A549 (cell line): Measurements from ENCODE around the gene RXRA. TPM values are rescaled to one million over a fixed set of nuclear protein-coding genes. Genes with fewer than 3 reads are reported as not detected.

ENCODE experiments used
- ATAC-seq, 2 experiments: fragments of 200-7000 bp in 1 of 2; fragments of >200 bp in 1 of 2; cut with Nextera tagmentation in 1 of 2; cut with Tn5 transposase in 1 of 2; 3 replicates each; pipeline versions ENCODE4 v1.8.0 to v1.9.1; 2018 to 2020; ENCODE audit warnings: mild to moderate bottlenecking in 1 of 2, moderate library complexity in 1 of 2
- CTCF ChIA-PET: fragments of 300-600 bp; sonication (Branson Sonifier 250); formaldehyde crosslinking; extraction: SDS; loops from one replicate; lab custom pipeline; 2021; ENCODE audit warnings: antibody characterized with exemption, inconsistent platforms; lab: Yijun Ruan, JAX
- POLR2A ChIA-PET: fragments of 350-600 bp; formaldehyde crosslinking; extraction: SDS; loops from one replicate; lab custom pipeline; 2021; ENCODE audit warnings: antibody characterized with exemption, inconsistent platforms; lab: Yijun Ruan, JAX
- DNase-seq, 2 experiments: peaks; one replicate each; pipeline versions ENCODE4 v3.0.0 to v3.0.0-alpha.2; 2011 to 2016; ENCODE audit warnings: low read depth in 1 of 2, low spot score in 1 of 2
- FAIRE-seq: peaks from 2 replicates; lab custom pipeline; 2011; peaks lifted over from hg19 to GRCh38; lab: Jason Lieb, UNC
- H3K27ac ChIP-seq, 2 experiments: fragments of >200 bp; sonication (Bioruptor Twin); formaldehyde crosslinking; 3 replicates each; pipeline ENCODE4 v1.5.1; 2016 to 2017
- H3K4me1 ChIP-seq: fragments of >200 bp; sonication (Bioruptor Twin); formaldehyde crosslinking; 3 replicates; pipeline ENCODE4 v1.6.1; 2016
- H3K4me2 ChIP-seq: fragments of >200 bp; sonication (Bioruptor Twin); formaldehyde crosslinking; 3 replicates; pipeline ENCODE4 v1.6.1; 2016
- H3K4me3 ChIP-seq: fragments of >200 bp; sonication (Bioruptor Twin); formaldehyde crosslinking; 3 replicates; pipeline ENCODE4 v1.5.1; 2016
- H3K9me3 ChIP-seq: fragments of >200 bp; sonication (Bioruptor Twin); formaldehyde crosslinking; 3 replicates; pipeline ENCODE4 v1.6.1; 2016
- EHF ChIP-seq: fragments of 250-450 bp; sonication (Bioruptor Pico); IDR thresholded peaks from 2 replicates; pipeline ENCODE4 v1.5.0; 2020; ENCODE audit warnings: mild to moderate bottlenecking
- EHMT2 ChIP-seq: fragments of 200-600 bp; sonication (generic); IDR thresholded peaks from 2 replicates; pipeline ENCODE4 v1.6.1; 2016; ENCODE audit warnings: antibody characterized with exemption, low read depth, mild to moderate bottlenecking, moderate library complexity
- ELK1 ChIP-seq: fragments of 150-350 bp; IDR thresholded peaks from 2 replicates; pipeline ENCODE4 v1.6.1; 2014; ENCODE audit warnings: low read depth, mild to moderate bottlenecking, low read length
- FOXS1 ChIP-seq: fragments of 250-450 bp; sonication (Bioruptor Pico); IDR thresholded peaks from 2 replicates; pipeline ENCODE4 v1.5.0; 2020; ENCODE audit warnings: mild to moderate bottlenecking, moderate library complexity
- GATA3 ChIP-seq: IDR thresholded peaks from 2 replicates; pipeline ENCODE4 v1.6.1; 2012; ENCODE audit warnings: borderline replicate concordance
- HMGXB4 ChIP-seq: fragments of 250-450 bp; sonication (Bioruptor Pico); IDR thresholded peaks from 2 replicates; pipeline ENCODE4 v1.5.0; 2021; ENCODE audit warnings: mild to moderate bottlenecking, moderate library complexity, borderline replicate concordance
- HOXA7 ChIP-seq: fragments of 250-450 bp; sonication (Bioruptor Pico); IDR thresholded peaks from 2 replicates; pipeline ENCODE4 v1.5.0; 2020; ENCODE audit warnings: mild to moderate bottlenecking, moderate library complexity
- JUNB ChIP-seq: fragments of >200 bp; sonication (Bioruptor Twin); formaldehyde crosslinking; IDR thresholded peaks from 2 replicates; pipeline ENCODE4 v1.6.1; 2016
- MAFK ChIP-seq: fragments of 450-650 bp; IDR thresholded peaks from 2 replicates; pipeline ENCODE4 v1.6.1; 2014; ENCODE audit not compliant: partially characterized antibody
- NPAS2 ChIP-seq: fragments of 250-450 bp; sonication (Bioruptor Pico); IDR thresholded peaks from 2 replicates; pipeline ENCODE4 v1.8.0; 2022; ENCODE audit warnings: mild to moderate bottlenecking, moderate library complexity, borderline replicate concordance
- POLR2AphosphoS2 ChIP-seq: conservative IDR thresholded peaks from 2 replicates; pipeline ENCODE4 v1.6.1; 2012; ENCODE audit warnings: low read length, improper control_type of control experiment, inconsistent platforms
- RAD21 ChIP-seq, 2 experiments: fragments of >200 bp in 1 of 2; sonication (Bioruptor Twin) in 1 of 2; formaldehyde crosslinking in 1 of 2; IDR thresholded peaks in 1 of 2; conservative IDR thresholded peaks in 1 of 2; 2 replicates in 1 of 2; 3 replicates in 1 of 2; pipeline ENCODE4 v1.6.1; 2012 to 2018; ENCODE audit warnings: inconsistent platforms in 1 of 2
- REST ChIP-seq: fragments of 200-600 bp; sonication (generic); IDR thresholded peaks from 2 replicates; pipeline ENCODE4 v1.6.1; 2016; ENCODE audit warnings: antibody characterized with exemption, mild to moderate bottlenecking, moderate library complexity
- RNF2 ChIP-seq: fragments of 200-600 bp; sonication (generic); IDR thresholded peaks from 2 replicates; pipeline ENCODE4 v1.6.1; 2016; ENCODE audit warnings: low read depth, mild to moderate bottlenecking, antibody characterized with exemption, moderate library complexity, borderline replicate concordance
- SREBF2 ChIP-seq: fragments of 450-650 bp; IDR thresholded peaks from 2 replicates; pipeline ENCODE4 v1.6.1; 2014; ENCODE audit warnings: mild to moderate bottlenecking, moderate library complexity
- WGBS: methylation state at CpG from one replicate; pipeline ENCODE4 v1.1.6; 2017; ENCODE audit errors: missing lambda C conversion rate; 5-methylcytosine and 5-hydroxymethylcytosine counted together
- polyA plus RNA-seq, 4 experiments: library from polyadenylated mRNA; depleted of rRNA in 3 of 4; stranded (reverse); fragments of >200 nt; fragmentation: RNase III in 1 of 4; extraction: RNeasy Plus Mini Kit Qiagen cat#74134 plus additional on column Dnase treatment in 1 of 4; gene quantifications; 2 replicates in 3 of 4; 3 replicates in 1 of 4; pipeline ENCODE4 v1.2.3, GENCODE V29; 2011 to 2017

The RXRA gene
- polyA plus RNA-seq, 2 of the 4 experiments (the other 2 are of a cell fraction) = 6.6 to 23.9 TPM

GRCh38 chr9:134419684-134420076 is 93.4 kb downstream of the RXRA start (continued):
- TF ChIP-seq EHMT2 (no peak), JUNB (no peak), NPAS2 (CRISPR knock-in tag) (no peak), POLR2AphosphoS2 (no peak), RAD21 (conservative IDR thresholded peaks at IDR 0.05 in 1 of 2, IDR thresholded peaks at IDR 0.05 in 1 of 2) (peak; percentile 39 to 50), RNF2 (no peak), GATA3 (no peak), HOXA7 (CRISPR knock-in tag) (no peak)

GRCh38 chr9:134420281-134420845 is 94.1 kb downstream of the RXRA start:
- FAIRE-seq (no peak), ATAC-seq (no peak), DNase-seq (no peak)
- no peak for TF ChIP-seq EHF (CRISPR knock-in tag)
- CTCF ChIA-PET = interaction anchor here (0.9 to 2.1 kb wide), 3 partner anchors 9 to 39 kb away, joined by 3 to 7 read pairs (median 5); no protein-coding TSS in a partner anchor
- Histone ChIP-seq H3K4me3 (no peak overlapping the region), H3K9me3 (no peaks in the 10 kb centered on the region), H3K4me2 (no peak overlapping the region), H3K4me1 (peaks cover 11% of the 10 kb centered on the region; the same call in 2 of the 3 replicates), H3K27ac (0 out of 6 replicates have a peak overlapping the region, but pooled peaks of 1 of the 2 experiments have one; percentile 30)
- WGBS = 95% methylated on average over 14 of the region's 18 CpGs
- POLR2A ChIA-PET = no interaction called here

GRCh38 chr9:134420974-134421432 is 94.7 kb downstream of the RXRA start:
- TF ChIP-seq ELK1 (no peak), FOXS1 (CRISPR knock-in tag) (no peak), MAFK (no peak)
- H3K4me1 ChIP-seq = peaks cover 11% of the 10 kb centered on the region; the same call in 2 of the 3 replicates
- H3K4me3 ChIP-seq = no peak overlapping the region
- H3K9me3 ChIP-seq = no peaks in the 10 kb centered on the region
- ATAC-seq (no peak), DNase-seq (no peak), FAIRE-seq (no peak)
- H3K4me2 ChIP-seq = no peak overlapping the region
- ChIA-PET CTCF (interaction anchor here (0.9 to 2.1 kb wide), 3 partner anchors 10 to 40 kb away, joined by 3 to 7 read pairs (median 5); no protein-coding TSS in a partner anchor), POLR2A (no interaction called here)
- 98% methylated on average over 8 of the region's 10 CpGs for WGBS
- no peak overlapping the region; a peak in 1 of 6 replicates for H3K27ac ChIP-seq

- ATAC-seq (no peak), FAIRE-seq (no peak), DNase-seq (no peak)
- TF ChIP-seq HMGXB4 (CRISPR knock-in tag) (no peak), REST (no peak), SREBF2 (no peak)
- CTCF ChIA-PET = interaction anchor here (2.1 kb wide), 1 partner anchor 11 kb away, joined by 7 read pairs; no protein-coding TSS in a partner anchor
- peaks cover 11% of the 10 kb centered on the region; the same call in 2 of the 3 replicates for H3K4me1 ChIP-seq
- H3K4me3 ChIP-seq = no peak overlapping the region
- WGBS = 93% methylated on average over 10 of the region's 11 CpGs
- H3K9me3 ChIP-seq = no peaks in the 10 kb centered on the region
- POLR2A ChIA-PET = no interaction called here
- H3K27ac ChIP-seq = peak overlapping the region in 1 of 2 experiments; percentile 32; a peak in 1 of 6 replicates
- H3K4me2 ChIP-seq = no peak overlapping the region
Measured at GRCh38 chr9:134421888-134422287, 95.6 kb downstream of the RXRA start.
